GM12878 (cell line): Measurements from ENCODE around the gene NUCB1. TPM values are rescaled to one million over a fixed set of nuclear protein-coding genes. Genes with fewer than 3 reads are reported as not detected.

Experiments
- ATAC-seq: fragments of 200-7000 bp; cut with Tn5 transposase; 3 replicates; pipeline ENCODE4 v1.9.1; 2020; ENCODE audit warnings: mild to moderate bottlenecking, moderate library complexity
- BruUV-seq: library from RNA; stranded (reverse); fragments of 400-500 nt; replicated peaks from 2 replicates; lab custom pipeline; 2021; lab: Mats Ljungman, UMichigan
- CTCF ChIA-PET: fragments of 300-600 bp; sonication (Branson Sonifier 250); formaldehyde crosslinking; extraction: SDS; loops from one replicate; lab custom pipeline; 2021; ENCODE audit warnings: inconsistent platforms; lab: Yijun Ruan, JAX
- POLR2A ChIA-PET: fragments of 350-600 bp; formaldehyde crosslinking; extraction: SDS; loops from one replicate; lab custom pipeline; 2021; ENCODE audit warnings: inconsistent platforms; lab: Charles Lee
- RAD21 ChIA-PET: fragments of 300-600 bp; sonication (Branson Sonifier 250); formaldehyde crosslinking; loops from one replicate; lab custom pipeline; 2023; ENCODE audit warnings: antibody characterized with exemption; ENCODE audit not compliant: unreplicated experiment; lab: Charles Lee
- SMC1A ChIA-PET: fragments of 300-600 bp; sonication (Branson Sonifier 250); formaldehyde crosslinking; loops from one replicate; lab custom pipeline; 2023; ENCODE audit not compliant: unreplicated experiment, uncharacterized antibody; lab: Charles Lee
- DNase-seq: peaks from one replicate; pipeline ENCODE4 v3.0.0-alpha.2; 2011; ENCODE audit warnings: low read depth, low spot score
- FAIRE-seq: peaks from 3 replicates; lab custom pipeline; 2011; peaks lifted over from hg19 to GRCh38; lab: Jason Lieb, UNC
- H2AFZ ChIP-seq: 2 replicates; pipeline ENCODE4 v1.6.0; 2011; ENCODE audit warnings: low read depth, low read length, control low read depth; ENCODE audit not compliant: control insufficient read depth
- H3K27ac ChIP-seq: 2 replicates; pipeline ENCODE4 v1.5.1; 2011; ENCODE audit warnings: control low read depth; ENCODE audit not compliant: control insufficient read depth, insufficient read depth
- H3K27me3 ChIP-seq, 2 experiments: replicated peaks in 1 of 2; 2 replicates each; pipeline versions ENCODE4 v1.6.0 to v1.6.1; 2011; ENCODE audit warnings: low read length in 1 of 2; ENCODE audit not compliant: control insufficient read depth in 2 of 2, insufficient read depth in 2 of 2
- H3K36me3 ChIP-seq, 2 experiments: 2 replicates each; pipeline ENCODE4 v1.5.1; 2011; ENCODE audit warnings: low read length in 1 of 2; ENCODE audit not compliant: control insufficient read depth in 2 of 2, insufficient read depth in 2 of 2
- H3K4me1 ChIP-seq: 2 replicates; pipeline ENCODE4 v1.6.1; 2011; ENCODE audit warnings: mild to moderate bottlenecking, low read length, moderate library complexity, mixed read lengths; ENCODE audit not compliant: control insufficient read depth, insufficient read depth
- H3K4me2 ChIP-seq: 2 replicates; pipeline ENCODE4 v1.6.0; 2011; ENCODE audit warnings: control low read depth; ENCODE audit not compliant: control insufficient read depth, insufficient read depth
- H3K4me3 ChIP-seq: fragments of 200-600 bp; sonication (generic); 2 replicates; pipeline ENCODE4 v1.5.1; 2016
- H3K79me2 ChIP-seq: 2 replicates; pipeline ENCODE4 v1.6.0; 2011; ENCODE audit warnings: low read length; ENCODE audit not compliant: control insufficient read depth, insufficient read depth
- H3K9ac ChIP-seq: 2 replicates; pipeline ENCODE4 v1.8.0; 2011; ENCODE audit warnings: low read length, control low read depth, mixed read lengths; ENCODE audit not compliant: control insufficient read depth, insufficient read depth
- H3K9me3 ChIP-seq: replicated peaks from 3 replicates; pipeline ENCODE4 v1.5.1; 2011; ENCODE audit warnings: mild to moderate bottlenecking, low read length; ENCODE audit not compliant: control insufficient read depth, insufficient read depth
- H4K20me1 ChIP-seq: 2 replicates; pipeline ENCODE4 v1.6.0; 2011; ENCODE audit not compliant: control insufficient read depth, insufficient read depth
- CBX3 ChIP-seq: fragments of 200-600 bp; sonication (generic); IDR thresholded peaks from 2 replicates; pipeline ENCODE4 v1.6.1; 2016; ENCODE audit warnings: low read depth, borderline replicate concordance
- CHD1 ChIP-seq: IDR thresholded peaks from 2 replicates; pipeline ENCODE4 v1.6.1; 2012; ENCODE audit warnings: low read depth, low read length, improper control_type of control experiment
- CREB1 ChIP-seq: IDR thresholded peaks from 2 replicates; pipeline ENCODE4 v1.6.1; 2012; ENCODE audit warnings: low read depth, mild to moderate bottlenecking, inconsistent platforms
- ELK1 ChIP-seq: IDR thresholded peaks from 2 replicates; pipeline ENCODE4 v1.6.1; 2012; ENCODE audit warnings: low read depth, low read length, improper control_type of control experiment
- FOXK2 ChIP-seq: fragments of 450-650 bp; IDR thresholded peaks from 2 replicates; pipeline ENCODE4 v1.6.1; 2017; ENCODE audit warnings: mild to moderate bottlenecking, moderate library complexity
- IRF5 ChIP-seq: fragments of 450-650 bp; IDR thresholded peaks from 2 replicates; pipeline ENCODE4 v1.6.1; 2017; ENCODE audit warnings: borderline replicate concordance
- NR2C2 ChIP-seq: IDR thresholded peaks from 2 replicates; pipeline ENCODE4 v1.6.1; 2011; ENCODE audit warnings: borderline replicate concordance, low read depth; ENCODE audit not compliant: control insufficient read depth, insufficient read length
- POLR2A ChIP-seq: IDR thresholded peaks from 2 replicates; pipeline ENCODE4 v1.6.1; 2011; ENCODE audit warnings: low read depth, mild to moderate bottlenecking, low read length
- POLR2AphosphoS2 ChIP-seq: IDR thresholded peaks from 2 replicates; pipeline ENCODE4 v1.6.1; 2011; ENCODE audit warnings: low read depth, mild to moderate bottlenecking, low read length, improper control_type of control experiment, moderate library complexity
- SMAD1 ChIP-seq: fragments of 450-650 bp; IDR thresholded peaks from 2 replicates; pipeline ENCODE4 v1.6.1; 2018; ENCODE audit warnings: mild to moderate bottlenecking, low read depth; ENCODE audit not compliant: partially characterized antibody
- SUZ12 ChIP-seq: fragments of 200-600 bp; sonication (generic); IDR thresholded peaks from one replicate; pipeline ENCODE4 v1.6.1; 2018; ENCODE audit warnings: antibody characterized with exemption, mild to moderate bottlenecking; ENCODE audit not compliant: unreplicated experiment
- USF2 ChIP-seq: IDR thresholded peaks from 2 replicates; pipeline ENCODE4 v1.6.1; 2011; ENCODE audit warnings: low read depth, low read length, improper control_type of control experiment, borderline replicate concordance
- WGBS: methylation state at CpG from one replicate; pipeline ENCODE4 v1.1.6; 2016; ENCODE audit warnings: low lambda C conversion rate; ENCODE audit not compliant: insufficient replicate concordance, insufficient coverage; ENCODE audit errors: missing lambda C conversion rate; 5-methylcytosine and 5-hydroxymethylcytosine counted together
- in situ Hi-C: fragments of 300-500 bp; cut with MboI; formaldehyde crosslinking; loops from 9 replicates; pipeline ENCODE4 v1.14.3; 2018; ENCODE audit warnings: mixed read lengths
- intact Hi-C: fragments of 100-400 bp; cut with micrococcal nuclease; formaldehyde crosslinking; loops from one replicate; pipeline ENCODE4 v1.14.2; 2022; ENCODE audit not compliant: unreplicated experiment
- polyA plus RNA-seq, 11 experiments: library from polyadenylated mRNA; depleted of rRNA in 4 of 11; unstranded in 6 of 11; stranded (reverse) in 5 of 11; fragments of >200 nt; fragmentation: Nextera tagmentation in 4 of 11; fragmentation: Illumina TruSeq in 1 of 11; extraction: Ambion mirVana in 4 of 11; extraction: Trizol in 1 of 11; gene quantifications; 1 replicate in 1 of 11; 2 replicates in 10 of 11; pipeline versions ENCODE4 v1.2.1 to v1.2.3, GENCODE V29; 2011 to 2016; ENCODE audit warnings: inconsistent platforms in 2 of 11, missing spikeins in 2 of 11, low read depth in 1 of 11
- total RNA-seq, 4 experiments: library from RNA; depleted of rRNA in 3 of 4; stranded (reverse); fragments of >200 nt in 3 of 4; fragmentation: Illumina TruSeq in 1 of 4; extraction: Trizol in 1 of 4; gene quantifications; 2 replicates each; pipeline versions ENCODE4 v1.2.1 to v1.2.3, GENCODE V29; 2013 to 2021

The NUCB1 gene
- total and polyA plus RNA-seq, 10 of the 15 experiments (the other 5 are each of a cell fraction or from before 2014, with no cell fraction given): 1.8 to 112 (median 44.5) TPM

- TF ChIP-seq ELK1: no peak
These were observed 27.1 kb upstream of the NUCB1 start (continued) for GRCh38 chr19:48872884-48873475.

- H3K4me2 ChIP-seq: peak overlapping the region; percentile 98
- ATAC-seq: peak; percentile 5; the same call in 1 of the 3 replicates
- H3K9ac ChIP-seq: peak overlapping the region; percentile 99
- SMC1A ChIA-PET: interaction anchor here (0.7 to 4.5 kb wide), 10 partner anchors 12 to 120 kb away, joined by 3 to 28 read pairs (median 8); partner anchors contain the start of genes FTL, GYS1, NUCB1 and RUVBL2
- peaks cover 1 to 10% of the 10 kb centered on the region in 2 experiments; a peak in 2 of 4 replicates for H3K36me3 ChIP-seq
- in situ Hi-C loops: no loop called here
- peaks cover 2% of the 10 kb centered on the region; the same call in 2 of the 3 replicates for H3K9me3 ChIP-seq
- no peak overlapping the region for H2AFZ ChIP-seq
- no peaks in the 10 kb centered on the region for H3K27me3 ChIP-seq
- WGBS: 26% methylated on average over 13 of the region's 14 CpGs
- no peaks in the 10 kb centered on the region for H4K20me1 ChIP-seq
- BruUV-seq: no TSS peak
- peak; percentile 58; the same call in 1 of the 2 replicates for TF ChIP-seq POLR2A
- no peak for TF ChIP-seq IRF5
- TF ChIP-seq SUZ12: no peak
- TF ChIP-seq USF2: no peak
- TF ChIP-seq POLR2AphosphoS2: peak; percentile 71; the same call in 1 of the 2 replicates
- peak; percentile 39; the same call in 1 of the 2 replicates for TF ChIP-seq CHD1
- TF ChIP-seq CREB1: no peak
- TF ChIP-seq NR2C2: no peak
- TF ChIP-seq CBX3: no peak
- peak; percentile 22 for TF ChIP-seq SMAD1
- TF ChIP-seq FOXK2: no peak
- TF ChIP-seq, all 136 proteins: peak for 4
- DNase-seq: no peak
- ChIA-PET RAD21 (interaction anchor here (1.0 to 5.0 kb wide), 10 partner anchors 22 to 120 kb away, joined by 3 to 26 read pairs (median 8); partner anchors contain the start of genes FTL, GYS1, NUCB1 and RUVBL2), CTCF (interaction anchor here (0.6 to 3.6 kb wide), 14 partner anchors 12 to 152 kb away, joined by 3 to 22 read pairs (median 3); partner anchors contain the start of genes GYS1, NUCB1 and RUVBL2), POLR2A (interaction anchor here (0.6 to 6.7 kb wide), 19 partner anchors 12 to 1544 kb away, joined by 3 to 64 read pairs (median 7); partner anchors contain the start of genes BAX, FTL, GYS1 and HSD17B14)
- peak overlapping the region; percentile 94 for H3K27ac ChIP-seq
- peaks cover 8% of the 10 kb centered on the region for H3K4me1 ChIP-seq
- H3K4me3 ChIP-seq: peak overlapping the region; percentile 100
- intact Hi-C loops: loop anchor here (2.0 kb wide), 1 partner anchor 19 kb away; no protein-coding TSS in a partner anchor
- no peak for FAIRE-seq
- H3K79me2 ChIP-seq: peaks cover 50% of the 10 kb centered on the region
These were observed 26.4 kb upstream of the NUCB1 start for GRCh38 chr19:48873476-48874302.
